Measurements from ENCODE around the gene HJV. TPM values are rescaled to one million over a fixed set of nuclear protein-coding genes. Genes with fewer than 3 reads are reported as not detected.
A peak's percentile ranks its signal among the peaks of the same experiment; 100 is the strongest.

HJV gene
- total and polyA plus RNA-seq, 2 of the 13 experiments (the other 11 are each of a cell fraction or from before 2014, with no cell fraction given) = 0.18 TPM; not detected in 1

DNA sequence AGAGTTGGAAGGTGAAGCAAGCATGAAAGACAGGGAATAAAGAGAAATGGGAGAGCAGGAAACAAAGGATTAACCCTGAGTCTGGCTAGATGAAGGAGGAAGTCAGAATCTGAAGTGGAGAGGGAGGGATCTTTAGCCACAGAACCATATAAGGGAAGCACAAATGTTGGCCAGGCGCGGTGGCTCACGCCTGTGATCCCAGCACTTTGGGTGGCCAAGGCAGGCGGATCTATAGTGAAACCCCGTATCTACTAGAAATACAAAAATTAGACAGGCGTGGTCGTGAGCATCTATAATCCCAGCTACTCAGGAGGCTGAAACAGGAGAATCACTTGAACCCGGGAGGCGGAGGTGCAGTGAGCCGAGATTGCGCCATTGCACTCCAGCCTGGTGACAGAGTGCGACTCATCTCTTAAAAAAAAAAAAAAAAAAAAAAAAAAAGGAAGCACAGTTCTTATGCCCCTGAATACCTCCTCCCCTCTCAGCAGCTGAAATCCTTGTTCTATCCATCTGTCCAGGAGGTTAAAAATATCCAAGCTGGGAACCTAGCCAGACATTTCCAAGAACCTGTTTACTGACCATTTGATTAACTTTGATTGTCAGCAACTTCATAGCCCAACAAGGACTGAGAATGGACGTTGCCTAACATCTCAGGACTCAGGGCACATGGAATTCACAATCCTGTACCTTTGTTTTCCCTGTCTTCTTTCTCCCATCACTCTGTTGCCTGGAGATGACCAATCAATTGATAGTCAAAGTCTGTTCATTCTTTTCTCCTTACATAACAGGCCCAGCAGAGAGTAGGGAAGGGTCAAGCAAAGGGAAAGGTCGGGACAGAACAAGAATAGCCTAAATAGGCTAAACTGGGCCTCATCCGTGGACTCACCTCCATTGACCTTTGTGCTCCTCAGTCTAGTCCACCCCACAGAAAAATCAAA is 35.8 kb downstream of the HJV start (continued):
- TF ChIP-seq BHLHE40 (IDR thresholded peaks at IDR 0.05; ENCODE audit: low read length) = no peak
- TF ChIP-seq, protein P1, sequence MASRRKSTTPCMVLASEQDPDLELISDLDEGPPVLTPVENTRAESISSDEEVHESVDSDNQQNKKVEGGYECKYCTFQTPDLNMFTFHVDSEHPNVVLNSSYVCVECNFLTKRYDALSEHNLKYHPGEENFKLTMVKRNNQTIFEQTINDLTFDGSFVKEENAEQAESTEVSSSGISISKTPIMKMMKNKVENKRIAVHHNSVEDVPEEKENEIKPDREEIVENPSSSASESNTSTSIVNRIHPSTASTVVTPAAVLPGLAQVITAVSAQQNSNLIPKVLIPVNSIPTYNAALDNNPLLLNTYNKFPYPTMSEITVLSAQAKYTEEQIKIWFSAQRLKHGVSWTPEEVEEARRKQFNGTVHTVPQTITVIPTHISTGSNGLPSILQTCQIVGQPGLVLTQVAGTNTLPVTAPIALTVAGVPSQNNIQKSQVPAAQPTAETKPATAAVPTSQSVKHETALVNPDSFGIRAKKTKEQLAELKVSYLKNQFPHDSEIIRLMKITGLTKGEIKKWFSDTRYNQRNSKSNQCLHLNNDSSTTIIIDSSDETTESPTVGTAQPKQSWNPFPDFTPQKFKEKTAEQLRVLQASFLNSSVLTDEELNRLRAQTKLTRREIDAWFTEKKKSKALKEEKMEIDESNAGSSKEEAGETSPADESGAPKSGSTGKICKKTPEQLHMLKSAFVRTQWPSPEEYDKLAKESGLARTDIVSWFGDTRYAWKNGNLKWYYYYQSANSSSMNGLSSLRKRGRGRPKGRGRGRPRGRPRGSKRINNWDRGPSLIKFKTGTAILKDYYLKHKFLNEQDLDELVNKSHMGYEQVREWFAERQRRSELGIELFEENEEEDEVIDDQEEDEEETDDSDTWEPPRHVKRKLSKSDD (CRISPR knock-in tag; IDR thresholded peaks at IDR 0.05; ENCODE audit: low read depth) = no peak
- TF ChIP-seq NFYC (CRISPR knock-in tag; IDR thresholded peaks at IDR 0.05) = 0 out of 2 replicates have a peak, but pooled peaks have one; percentile 33
- TF ChIP-seq NFATC3 (CRISPR knock-in tag; IDR thresholded peaks at IDR 0.05) = no peak
- no peak for TF ChIP-seq ZNF788 (CRISPR knock-in tag; IDR thresholded peaks at IDR 0.05; ENCODE audit: borderline replicate concordance)
- TF ChIP-seq, protein P2, sequence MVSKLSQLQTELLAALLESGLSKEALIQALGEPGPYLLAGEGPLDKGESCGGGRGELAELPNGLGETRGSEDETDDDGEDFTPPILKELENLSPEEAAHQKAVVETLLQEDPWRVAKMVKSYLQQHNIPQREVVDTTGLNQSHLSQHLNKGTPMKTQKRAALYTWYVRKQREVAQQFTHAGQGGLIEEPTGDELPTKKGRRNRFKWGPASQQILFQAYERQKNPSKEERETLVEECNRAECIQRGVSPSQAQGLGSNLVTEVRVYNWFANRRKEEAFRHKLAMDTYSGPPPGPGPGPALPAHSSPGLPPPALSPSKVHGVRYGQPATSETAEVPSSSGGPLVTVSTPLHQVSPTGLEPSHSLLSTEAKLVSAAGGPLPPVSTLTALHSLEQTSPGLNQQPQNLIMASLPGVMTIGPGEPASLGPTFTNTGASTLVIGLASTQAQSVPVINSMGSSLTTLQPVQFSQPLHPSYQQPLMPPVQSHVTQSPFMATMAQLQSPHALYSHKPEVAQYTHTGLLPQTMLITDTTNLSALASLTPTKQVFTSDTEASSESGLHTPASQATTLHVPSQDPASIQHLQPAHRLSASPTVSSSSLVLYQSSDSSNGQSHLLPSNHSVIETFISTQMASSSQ (IDR thresholded peaks at IDR 0.05; ENCODE audit: low read depth) = no peak
- TF ChIP-seq, protein P2 (CRISPR knock-in tag; IDR thresholded peaks at IDR 0.05; ENCODE audit: borderline replicate concordance) = no peak
- no peak for TF ChIP-seq ZNF264 (CRISPR knock-in tag; IDR thresholded peaks at IDR 0.05)
- peak; percentile 35; the same call in 1 of the 2 replicates for TF ChIP-seq KAT8 (CRISPR knock-in tag; IDR thresholded peaks at IDR 0.05)
- TF ChIP-seq HOXA3 (CRISPR knock-in tag; IDR thresholded peaks at IDR 0.05) = no peak
- TF ChIP-seq ZNF232 (CRISPR knock-in tag; IDR thresholded peaks at IDR 0.05; ENCODE audit: borderline replicate concordance) = no peak
- TF ChIP-seq ZNF484 (CRISPR knock-in tag; IDR thresholded peaks at IDR 0.05; ENCODE audit: borderline replicate concordance, low read depth) = no peak
- TF ChIP-seq, protein P3, sequence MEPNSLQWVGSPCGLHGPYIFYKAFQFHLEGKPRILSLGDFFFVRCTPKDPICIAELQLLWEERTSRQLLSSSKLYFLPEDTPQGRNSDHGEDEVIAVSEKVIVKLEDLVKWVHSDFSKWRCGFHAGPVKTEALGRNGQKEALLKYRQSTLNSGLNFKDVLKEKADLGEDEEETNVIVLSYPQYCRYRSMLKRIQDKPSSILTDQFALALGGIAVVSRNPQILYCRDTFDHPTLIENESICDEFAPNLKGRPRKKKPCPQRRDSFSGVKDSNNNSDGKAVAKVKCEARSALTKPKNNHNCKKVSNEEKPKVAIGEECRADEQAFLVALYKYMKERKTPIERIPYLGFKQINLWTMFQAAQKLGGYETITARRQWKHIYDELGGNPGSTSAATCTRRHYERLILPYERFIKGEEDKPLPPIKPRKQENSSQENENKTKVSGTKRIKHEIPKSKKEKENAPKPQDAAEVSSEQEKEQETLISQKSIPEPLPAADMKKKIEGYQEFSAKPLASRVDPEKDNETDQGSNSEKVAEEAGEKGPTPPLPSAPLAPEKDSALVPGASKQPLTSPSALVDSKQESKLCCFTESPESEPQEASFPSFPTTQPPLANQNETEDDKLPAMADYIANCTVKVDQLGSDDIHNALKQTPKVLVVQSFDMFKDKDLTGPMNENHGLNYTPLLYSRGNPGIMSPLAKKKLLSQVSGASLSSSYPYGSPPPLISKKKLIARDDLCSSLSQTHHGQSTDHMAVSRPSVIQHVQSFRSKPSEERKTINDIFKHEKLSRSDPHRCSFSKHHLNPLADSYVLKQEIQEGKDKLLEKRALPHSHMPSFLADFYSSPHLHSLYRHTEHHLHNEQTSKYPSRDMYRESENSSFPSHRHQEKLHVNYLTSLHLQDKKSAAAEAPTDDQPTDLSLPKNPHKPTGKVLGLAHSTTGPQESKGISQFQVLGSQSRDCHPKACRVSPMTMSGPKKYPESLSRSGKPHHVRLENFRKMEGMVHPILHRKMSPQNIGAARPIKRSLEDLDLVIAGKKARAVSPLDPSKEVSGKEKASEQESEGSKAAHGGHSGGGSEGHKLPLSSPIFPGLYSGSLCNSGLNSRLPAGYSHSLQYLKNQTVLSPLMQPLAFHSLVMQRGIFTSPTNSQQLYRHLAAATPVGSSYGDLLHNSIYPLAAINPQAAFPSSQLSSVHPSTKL (CRISPR knock-in tag; IDR thresholded peaks at IDR 0.05) = peak; percentile 45; the same call in 1 of the 2 replicates
- TF ChIP-seq ZNF850 (CRISPR knock-in tag; conservative IDR thresholded peaks at IDR 0.05) = no peak
- TF ChIP-seq MIER3 (CRISPR knock-in tag; IDR thresholded peaks at IDR 0.05; ENCODE audit: borderline replicate concordance) = no peak
- TF ChIP-seq FOXA1 (IDR thresholded peaks at IDR 0.05) = no peak
- no peak for TF ChIP-seq FOXA1 (CRISPR knock-in tag; IDR thresholded peaks at IDR 0.05)
